Activated CD4-positive, alpha-beta T cell treated with anti-CD3 and anti-CD28 coated beads for 1 hour (primary cell): ENCODE results near the gene CAND2.
A peak's percentile ranks its signal among the peaks of the same experiment; 100 is the strongest.

Experiments
- DNase-seq: peaks from one replicate; pipeline ENCODE4 v3.0.0-alpha.2; 2020

The CAND2 gene

DNA sequence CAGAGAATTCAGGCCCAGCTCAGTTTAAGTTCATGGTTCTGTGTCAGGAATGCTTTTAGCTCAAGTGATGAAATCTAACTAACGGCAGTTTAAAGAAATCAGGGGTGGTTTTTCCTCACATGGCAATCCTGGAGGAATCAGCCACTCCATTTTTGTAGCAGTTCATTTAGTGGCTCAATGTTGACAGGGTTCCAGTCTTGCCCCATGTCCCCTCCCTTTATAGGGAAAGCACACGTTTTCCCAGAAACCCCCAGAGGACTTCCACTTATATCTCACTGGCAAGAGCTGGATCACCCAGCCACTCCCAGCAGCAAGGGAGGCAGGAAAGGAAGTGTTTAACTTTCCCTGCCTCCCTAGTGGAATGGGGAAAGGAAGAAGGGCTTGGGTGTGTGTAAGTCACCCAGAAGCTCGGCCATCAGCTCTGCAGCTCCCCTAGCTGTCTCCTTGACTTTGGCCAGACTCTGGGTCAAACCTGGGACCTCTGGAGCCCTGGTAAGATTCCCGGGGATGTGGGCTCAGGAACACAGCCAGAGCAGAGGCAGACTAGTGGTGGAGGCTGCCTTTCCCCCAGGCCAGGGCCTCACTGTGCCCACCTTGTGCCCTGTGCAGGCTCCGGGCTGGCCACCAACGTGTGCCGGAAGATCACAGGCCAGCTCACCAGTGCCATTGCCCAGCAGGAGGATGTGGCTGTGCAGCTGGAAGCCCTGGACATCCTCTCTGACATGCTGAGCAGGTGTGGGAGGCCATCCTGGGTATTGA lies 11.3 kb downstream of the CAND2 start:
- no peak for DNase-seq

DNA sequence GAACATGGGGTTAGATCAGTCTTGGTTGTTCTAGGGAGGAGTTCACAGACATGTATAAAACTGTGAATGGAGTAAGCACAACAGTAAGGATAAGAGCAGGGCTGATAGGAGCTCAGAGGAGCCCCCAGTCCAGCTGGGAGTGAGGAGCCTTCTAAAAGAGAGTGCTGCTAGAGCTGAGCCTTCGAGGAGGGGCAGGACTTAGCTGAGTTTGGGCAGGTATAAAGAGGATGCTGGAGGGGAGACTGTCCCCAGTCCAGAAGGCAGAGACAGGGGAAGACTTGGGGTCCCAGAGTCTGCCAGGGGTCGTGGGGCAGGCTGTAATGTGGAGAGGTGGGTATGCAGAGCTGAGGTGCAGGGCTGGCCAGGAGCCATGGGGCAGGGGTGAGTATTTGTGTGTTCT lies 12.1 kb downstream of the CAND2 start:
- DNase-seq: no peak

GRCh38 chr3:12809001-12809400 lies 12.5 kb downstream of the CAND2 start:
- DNase-seq: no peak

- DNase-seq: no peak
Observed at GRCh38 chr3:12809435-12809834, 13.0 kb downstream of the CAND2 start.

- DNase-seq: peak; percentile 87
Observed at GRCh38 chr3:12810013-12810780, 13.7 kb downstream of the CAND2 start.

DNA sequence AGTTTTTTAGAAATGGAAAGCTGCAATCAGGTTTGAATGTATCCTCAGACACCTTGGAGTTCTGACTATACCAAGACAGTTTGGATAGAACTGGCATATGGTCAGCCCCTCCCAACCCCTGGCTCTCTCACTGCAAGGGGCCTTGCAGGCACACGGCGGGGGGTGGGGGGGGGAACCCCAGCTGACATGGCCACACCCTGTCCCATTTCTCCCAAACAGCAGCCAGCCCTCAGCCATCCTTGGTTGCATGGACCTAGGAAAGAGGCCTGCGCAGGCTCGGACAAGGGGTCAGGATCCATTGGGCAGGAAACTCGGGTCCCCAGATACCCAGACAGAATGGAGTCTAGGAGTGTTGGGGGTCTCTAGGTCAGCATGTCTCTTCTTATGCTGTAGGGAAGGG lies 14.5 kb downstream of the CAND2 start:
- no peak for DNase-seq

DNA sequence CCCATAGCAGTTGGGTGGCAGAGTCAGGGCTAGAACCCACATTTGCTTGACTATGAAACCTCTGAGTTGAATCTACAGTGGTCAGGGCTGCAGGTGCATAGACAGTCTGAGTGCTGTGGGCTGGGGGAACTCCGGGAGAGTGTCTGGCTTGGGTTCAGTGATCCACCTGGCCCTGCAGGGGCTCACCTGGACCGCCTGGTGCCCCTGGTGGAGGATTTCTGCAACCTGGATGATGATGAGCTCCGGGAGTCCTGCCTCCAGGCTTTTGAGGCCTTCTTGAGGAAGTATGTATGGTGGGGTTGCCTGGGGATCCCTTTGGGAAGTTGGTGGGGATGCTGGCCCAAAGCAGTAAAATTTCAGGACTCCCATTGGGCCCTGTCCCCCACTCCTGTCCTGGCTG lies 16.3 kb downstream of the CAND2 start:
- DNase-seq: no peak

DNA sequence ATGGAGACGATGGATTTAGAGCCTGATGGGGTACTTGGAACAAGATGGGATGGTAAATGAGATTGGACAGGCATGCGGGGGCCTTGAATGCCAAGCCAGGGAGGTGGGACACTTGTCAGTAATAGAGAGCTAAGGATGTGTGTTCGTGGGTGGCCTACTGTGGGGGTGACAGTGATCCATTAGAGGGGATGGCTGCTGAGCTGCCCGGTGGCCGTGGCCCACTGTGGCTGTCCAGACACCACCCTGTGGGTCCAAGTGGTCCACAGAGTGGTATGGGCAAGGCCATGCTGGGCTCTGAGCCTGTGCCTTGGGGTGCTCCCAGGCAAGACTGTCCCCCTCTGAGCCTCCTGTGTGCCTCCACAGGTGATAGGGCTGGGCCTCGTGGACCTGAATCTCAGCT lies 17.5 kb downstream of the CAND2 start:
- DNase-seq: no peak

- DNase-seq: no peak
Observed at GRCh38 chr3:12815078-12815477, 18.6 kb downstream of the CAND2 start.

DNA sequence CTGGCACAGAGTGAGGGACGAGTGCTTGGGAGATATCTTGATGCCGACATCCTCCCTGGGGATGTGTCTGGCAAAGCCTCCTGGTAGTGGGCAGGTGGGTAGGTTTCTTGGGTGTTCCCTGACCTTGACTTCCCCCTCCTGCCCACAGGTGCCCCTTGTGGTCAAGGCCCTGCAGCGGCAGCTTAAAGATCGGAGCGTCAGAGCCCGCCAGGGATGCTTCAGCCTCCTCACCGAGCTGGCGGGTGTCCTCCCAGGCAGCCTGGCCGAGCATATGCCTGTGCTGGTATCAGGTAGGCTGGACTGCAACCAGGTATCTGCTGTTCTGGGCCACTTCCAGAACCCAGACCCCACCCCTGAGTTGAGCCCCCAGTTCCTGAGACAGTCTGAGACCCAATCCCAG lies 19.2 kb downstream of the CAND2 start:
- no peak for DNase-seq

DNA sequence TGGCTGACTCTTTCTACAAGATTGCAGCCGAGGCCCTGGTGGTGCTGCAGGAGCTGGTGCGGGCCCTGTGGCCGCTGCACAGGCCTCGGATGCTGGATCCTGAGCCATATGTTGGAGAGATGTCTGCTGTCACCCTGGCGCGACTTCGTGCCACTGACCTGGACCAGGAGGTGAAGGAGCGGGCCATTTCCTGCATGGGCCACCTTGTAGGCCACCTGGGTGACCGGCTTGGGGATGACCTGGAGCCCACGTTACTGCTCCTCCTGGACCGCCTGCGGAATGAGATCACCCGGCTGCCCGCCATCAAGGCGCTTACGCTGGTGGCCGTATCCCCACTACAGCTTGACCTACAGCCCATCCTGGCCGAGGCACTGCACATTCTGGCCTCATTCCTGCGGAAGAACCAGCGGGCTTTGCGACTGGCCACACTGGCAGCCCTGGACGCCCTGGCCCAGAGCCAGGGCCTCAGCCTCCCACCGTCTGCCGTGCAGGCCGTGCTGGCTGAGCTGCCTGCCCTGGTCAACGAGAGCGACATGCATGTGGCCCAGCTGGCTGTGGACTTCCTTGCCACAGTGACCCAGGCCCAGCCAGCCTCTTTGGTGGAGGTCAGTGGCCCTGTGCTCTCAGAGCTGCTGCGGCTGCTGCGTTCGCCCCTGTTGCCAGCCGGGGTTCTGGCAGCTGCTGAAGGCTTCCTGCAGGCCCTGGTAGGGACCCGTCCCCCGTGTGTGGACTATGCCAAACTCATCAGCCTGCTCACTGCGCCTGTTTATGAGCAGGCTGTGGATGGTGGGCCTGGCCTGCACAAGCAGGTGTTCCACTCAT lies 20.3 kb downstream of the CAND2 start:
- DNase-seq: no peak

- DNase-seq: no peak
Observed at GRCh38 chr3:12817343-12817710, 20.8 kb downstream of the CAND2 start.

DNA sequence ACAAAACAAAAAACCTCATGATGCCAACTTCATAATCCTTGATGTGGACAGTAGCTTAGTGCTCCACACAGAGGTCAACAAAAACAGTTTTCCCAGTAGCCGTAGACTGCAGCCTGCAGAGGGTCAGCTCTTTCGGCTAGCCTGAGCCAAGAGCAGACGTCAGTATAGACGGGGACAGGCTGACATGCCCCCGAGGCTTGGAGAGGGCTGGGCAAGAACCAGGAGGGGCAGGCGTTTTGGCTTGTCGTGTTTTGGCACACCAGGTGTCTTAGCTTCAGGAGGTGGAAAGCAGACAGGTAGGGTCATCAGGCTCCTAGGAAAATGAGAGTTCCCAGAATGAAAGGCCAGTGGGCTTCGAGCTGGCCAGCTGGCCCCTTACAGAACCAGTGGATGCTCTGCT lies 21.8 kb downstream of the CAND2 start:
- no peak for DNase-seq

DNA sequence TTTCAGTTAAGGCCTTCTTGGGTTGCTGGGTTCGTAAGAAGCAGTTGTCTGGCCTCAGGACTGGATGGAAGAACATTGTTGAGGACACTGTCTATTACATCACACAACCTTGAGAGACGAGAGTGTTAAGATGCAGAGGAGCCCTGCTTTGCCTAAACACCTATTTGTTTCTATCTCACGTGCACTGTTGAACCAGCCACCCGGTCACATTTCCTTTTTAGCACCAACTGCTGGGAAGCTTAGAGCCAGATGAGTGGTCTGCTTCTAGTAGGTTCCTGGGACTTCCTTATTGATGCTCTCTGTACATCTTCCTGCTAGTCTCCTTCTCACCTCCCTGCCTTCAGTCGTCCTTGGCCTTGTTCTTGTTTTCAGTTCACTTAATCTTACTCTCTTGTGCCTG lies 22.3 kb downstream of the CAND2 start:
- no peak for DNase-seq

DNA sequence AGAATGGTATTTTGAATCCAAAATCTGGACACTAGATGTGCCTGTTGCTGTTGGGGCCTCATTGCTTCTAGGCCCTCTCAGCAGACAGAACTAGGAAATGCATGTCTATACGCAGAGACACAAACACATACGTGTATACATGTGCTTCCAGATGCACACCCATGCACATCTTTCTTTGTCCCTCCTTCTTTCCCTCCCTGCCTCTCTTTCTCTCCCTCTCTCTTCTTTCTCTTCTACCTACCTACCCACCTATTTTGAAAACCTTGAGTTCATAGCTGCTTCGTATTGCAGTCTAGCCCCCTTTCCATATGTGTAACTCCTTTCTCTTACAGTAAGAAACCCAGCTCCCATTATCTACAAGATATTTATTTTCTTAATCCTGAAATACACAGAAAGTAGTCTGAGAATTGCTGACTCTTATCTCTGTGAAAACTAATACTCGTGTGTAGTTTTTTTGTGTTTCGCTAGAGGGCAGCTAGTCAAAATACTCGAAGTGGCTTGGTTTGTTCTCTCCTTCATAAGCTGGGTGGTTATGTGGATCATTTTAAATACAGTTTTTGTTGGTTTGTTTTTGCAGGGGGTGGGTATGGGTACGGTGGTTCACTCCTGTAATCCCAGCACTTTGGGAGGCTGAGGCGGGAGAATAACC lies 26.4 kb downstream of the CAND2 start:
- DNase-seq: no peak

DNA sequence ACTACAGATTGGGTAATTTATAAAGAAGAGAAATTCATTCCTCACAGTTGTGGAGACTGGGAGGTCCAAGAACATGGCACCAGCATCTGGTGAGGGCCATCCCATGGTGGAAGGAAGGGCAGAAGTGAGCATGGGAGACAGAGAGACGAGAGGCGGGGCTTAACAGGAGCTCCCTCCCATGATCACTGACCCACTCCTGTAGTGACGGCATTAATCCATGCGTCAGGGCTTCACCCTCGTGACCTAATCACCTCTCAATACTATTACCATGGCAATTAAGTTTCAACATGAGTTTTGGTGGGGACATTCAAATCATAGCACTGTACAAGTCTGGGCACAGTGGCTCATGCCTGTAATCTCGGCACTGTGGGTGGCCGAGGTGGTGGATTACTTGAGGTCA lies 27.8 kb downstream of the CAND2 start:
- no peak for DNase-seq

GRCh38 chr3:12825156-12825555 lies 28.7 kb downstream of the CAND2 start:
- DNase-seq: no peak

- no peak for DNase-seq
Observed at GRCh38 chr3:12828751-12829150, 32.3 kb downstream of the CAND2 start.

GRCh38 chr3:12829404-12829803 lies 32.9 kb downstream of the CAND2 start:
- no peak for DNase-seq

GRCh38 chr3:12829886-12830784 lies 33.7 kb downstream of the CAND2 start:
- DNase-seq: no peak

- no peak for DNase-seq
Observed at GRCh38 chr3:12830785-12831156, 34.3 kb downstream of the CAND2 start.

DNA sequence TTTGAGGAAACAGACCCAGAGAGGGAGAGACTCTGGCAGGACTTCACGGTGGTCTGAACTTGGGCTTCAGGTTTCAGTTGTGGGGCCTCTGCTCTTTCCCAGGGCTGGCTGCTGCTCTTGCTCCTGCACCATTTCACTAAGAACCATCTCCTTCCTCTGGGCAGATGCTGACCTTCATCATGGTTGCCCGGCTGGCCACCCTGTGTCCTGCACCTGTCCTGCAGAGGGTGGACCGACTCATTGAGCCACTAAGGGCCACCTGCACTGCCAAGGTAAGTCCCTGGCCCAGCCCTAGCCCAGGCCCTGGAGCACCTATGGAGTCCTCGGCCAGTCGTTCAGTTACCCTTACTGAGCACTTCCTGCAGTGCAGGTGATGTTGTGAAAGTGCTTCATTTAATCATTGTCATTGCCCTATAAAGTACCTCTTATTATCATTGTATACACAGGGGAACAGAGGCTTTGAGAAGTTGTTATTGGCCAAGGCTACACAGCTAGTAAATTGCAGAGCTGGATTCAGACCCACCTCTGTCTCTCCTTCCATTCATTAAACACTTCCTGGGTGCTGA lies 34.9 kb downstream of the CAND2 start:
- DNase-seq: no peak
